B cell (primary cell): Measurements from ENCODE around the gene ZSWIM4. TPM values are rescaled to one million over a fixed set of nuclear protein-coding genes. Genes with fewer than 3 reads are reported as not detected.

ENCODE experiments used
- ATAC-seq: fragments of 200-7000 bp; cut with Tn5 transposase; one replicate; pipeline ENCODE4 v1.10.0; 2021; ENCODE audit warnings: low read depth, mild to moderate bottlenecking, moderate number of reproducible peaks, moderate library complexity
- CTCF ChIA-PET: fragments of 350-600 bp; sonication (Branson Sonifier 250); formaldehyde crosslinking; loops from one replicate; lab custom pipeline; 2021; ENCODE audit warnings: antibody characterized with exemption, inconsistent platforms; lab: Charles Lee
- POLR2A ChIA-PET: fragments of 350-600 bp; sonication (Branson Sonifier 250); formaldehyde crosslinking; loops from one replicate; lab custom pipeline; 2021; ENCODE audit warnings: antibody characterized with exemption; lab: Charles Lee
- DNase-seq: peaks from one replicate; pipeline ENCODE4 v3.0.0; 2013
- H2AFZ ChIP-seq: 2 replicates; pipeline ENCODE4 v1.6.1; 2012; ENCODE audit warnings: mild to moderate bottlenecking, low read depth, low read length; ENCODE audit not compliant: insufficient read depth, poor library complexity, severe bottlenecking
- H3K27ac ChIP-seq, 2 donors: 1 replicate in 1 of 2; 2 replicates in 1 of 2; pipeline ENCODE4 v1.5.1; 2012 to 2013; ENCODE audit warnings: low read length in 2 of 2, mild to moderate bottlenecking in 2 of 2, moderate library complexity in 1 of 2
- H3K27me3 ChIP-seq, 4 experiments: fragments of 200-600 bp in 1 of 4; sonication (generic) in 1 of 4; replicated peaks in 1 of 4; 1 replicate in 2 of 4; 2 replicates in 2 of 4; pipeline versions ENCODE4 v1.6.1 to v1.7.0; 2013 to 2016; ENCODE audit warnings: low read length in 3 of 4, mild to moderate bottlenecking in 2 of 4, mixed read lengths in 1 of 4, moderate library complexity in 1 of 4; ENCODE audit not compliant: insufficient read depth in 4 of 4, control insufficient read depth in 3 of 4; ENCODE audit errors: control extremely low read depth in 1 of 4
- H3K36me3 ChIP-seq, 2 experiments: replicated peaks in 1 of 2; 1 replicate in 1 of 2; 2 replicates in 1 of 2; pipeline versions ENCODE4 v1.6.1 to v1.7.1; 2013; ENCODE audit warnings: low read length in 1 of 2; ENCODE audit not compliant: insufficient read depth in 2 of 2, control insufficient read depth in 1 of 2; ENCODE audit errors: control extremely low read depth in 1 of 2, extremely low read depth in 1 of 2
- H3K4me1 ChIP-seq, 2 donors: fragments of 200-600 bp in 1 of 2; sonication (generic) in 1 of 2; 1 replicate in 1 of 2; 2 replicates in 1 of 2; pipeline versions ENCODE4 v1.5.1 to v1.6.1; 2013 to 2017; ENCODE audit warnings: low read length in 2 of 2; ENCODE audit not compliant: control insufficient read depth in 2 of 2, insufficient read depth in 2 of 2
- H3K4me2 ChIP-seq: replicated peaks from 2 replicates; pipeline ENCODE3; 2012; ENCODE audit warnings: mild to moderate bottlenecking, low read depth, low read length; ENCODE audit not compliant: poor library complexity, severe bottlenecking
- H3K4me3 ChIP-seq, 5 experiments: fragments of 200-600 bp in 1 of 5; sonication (generic) in 1 of 5; 1 replicate in 3 of 5; 2 replicates in 2 of 5; pipeline versions ENCODE4 v1.5.1 to v1.7.0; 2011 to 2016; ENCODE audit warnings: low read length in 4 of 5, mild to moderate bottlenecking in 4 of 5, low read depth in 2 of 5, control low read depth in 1 of 5, moderate library complexity in 1 of 5; ENCODE audit not compliant: insufficient read depth in 1 of 5; ENCODE audit errors: control extremely low read depth in 1 of 5, extremely low read depth in 1 of 5
- H3K79me2 ChIP-seq: fragments of 200-600 bp; sonication (generic); one replicate; pipeline ENCODE4 v1.6.0; 2016; ENCODE audit warnings: low read length; ENCODE audit not compliant: control insufficient read depth, insufficient read depth
- H3K9ac ChIP-seq: fragments of 200-600 bp; sonication (generic); 2 replicates; pipeline ENCODE4 v1.6.1; 2017; ENCODE audit warnings: mild to moderate bottlenecking, low read length, moderate library complexity
- H3K9me3 ChIP-seq, 3 donors: one replicate each; pipeline versions ENCODE4 v1.6.1 to v1.7.1; 2013; ENCODE audit warnings: low read length in 2 of 3; ENCODE audit not compliant: control insufficient read depth in 2 of 3, insufficient read depth in 1 of 3; ENCODE audit errors: control extremely low read depth in 1 of 3
- H4K20me1 ChIP-seq: 2 replicates; pipeline ENCODE4 v1.6.0; 2012; ENCODE audit warnings: mild to moderate bottlenecking, low read length; ENCODE audit not compliant: insufficient read depth, control insufficient read depth, poor library complexity, severe bottlenecking
- H3K27ac Mint-ChIP-seq: one replicate; pipeline ENCODE4 v1.8.0; 2021; ENCODE audit warnings: mixed read lengths
- H3K27me3 Mint-ChIP-seq: one replicate; pipeline ENCODE4 v1.8.0; 2021; ENCODE audit warnings: mixed read lengths
- H3K4me1 Mint-ChIP-seq: one replicate; pipeline ENCODE4 v1.8.0; 2021; ENCODE audit warnings: mixed read lengths
- H3K4me3 Mint-ChIP-seq: one replicate; pipeline ENCODE4 v1.8.0; 2021; ENCODE audit warnings: mixed read lengths
- H3K9me3 Mint-ChIP-seq: one replicate; pipeline ENCODE4 v1.8.0; 2022; ENCODE audit warnings: mixed read lengths; ENCODE audit not compliant: insufficient read depth
- CTCF ChIP-seq: fragments of 200-600 bp; IDR thresholded peaks from one replicate; pipeline ENCODE4 v1.8.0; 2022; ENCODE audit warnings: antibody characterized with exemption, mild to moderate bottlenecking
- EZH2 ChIP-seq: IDR thresholded peaks from 2 replicates; pipeline ENCODE4 v1.6.1; 2012; ENCODE audit warnings: borderline replicate concordance, low read depth, mild to moderate bottlenecking, moderate library complexity, low read length; ENCODE audit not compliant: insufficient read depth, poor library complexity, severe bottlenecking
- WGBS: methylation state at CpG from one replicate; pipeline ENCODE4 v1.1.5; 2013; ENCODE audit warnings: missing lambda C conversion rate; ENCODE audit not compliant: insufficient coverage; 5-methylcytosine and 5-hydroxymethylcytosine counted together
- intact Hi-C: fragments of 100-400 bp; cut with micrococcal nuclease; formaldehyde crosslinking; loops from one replicate; pipeline ENCODE4 v1.10.0; 2022
- polyA plus RNA-seq: library from polyadenylated mRNA; depleted of rRNA; stranded (reverse); fragments of >200 nt; gene quantifications from 2 replicates; pipeline ENCODE4 v1.2.3, GENCODE V29; 2012
- total RNA-seq, 2 donors: library from RNA; stranded (reverse); fragments of 120-200 nt in 1 of 2; gene quantifications; 1 replicate in 1 of 2; 2 replicates in 1 of 2; pipeline versions ENCODE4 v1.2.3 to v1.2.4, GENCODE V29; 2013 to 2022

The ZSWIM4 gene
- total and polyA plus RNA-seq, 2 donors (not counting 1 experiment from before 2014, with no cell fraction given) = 2.6 to 10.6 TPM

- Histone ChIP-seq H3K4me2 (peak overlapping the region; percentile 79), H3K4me3 (peak overlapping the region in 3 of 5 experiments; percentile 15 to 28 (median 27)), H3K79me2 (peaks cover 16% of the 10 kb centered on the region), H3K9me3 (no peaks in the 10 kb centered on the region), H3K4me1 (peaks cover 62 to 69% of the 10 kb centered on the region in 2 donors), H3K9ac (peak overlapping the region; percentile 49), H3K36me3 (no peaks in the 10 kb centered on the region), H3K27me3 (no peaks in the 10 kb centered on the region), H2AFZ (peak overlapping the region; percentile 2), H4K20me1 (no peaks in the 10 kb centered on the region), H3K27ac (peak overlapping the region; percentile 92 to 95)
- 14% methylated on average over 17 of the region's 21 CpGs for WGBS
- CTCF ChIA-PET = interaction anchor here (0.5 to 4.7 kb wide), 12 partner anchors 11 to 686 kb away, joined by 3 to 40 read pairs (median 4); partner anchors contain the start of gene ZSWIM4
- DNase-seq = peak; percentile 69
- intact Hi-C loops = loop anchor here (1.0 to 5.0 kb wide), 3 partner anchors 26 to 1044 kb away; partner anchors contain the start of genes JUNB and ZSWIM4
- Mint-ChIP-seq H3K4me1 (peaks cover 61% of the 10 kb centered on the region), H3K27ac (peak overlapping the region; percentile 96), H3K9me3 (no peaks in the 10 kb centered on the region), H3K27me3 (no peaks in the 10 kb centered on the region), H3K4me3 (peak overlapping the region; percentile 80)
- POLR2A ChIA-PET = interaction anchor here (0.5 to 4.0 kb wide), 12 partner anchors 10 to 876 kb away, joined by 3 to 45 read pairs (median 8); partner anchors contain the start of gene ZSWIM4
- TF ChIP-seq CTCF = no peak
- TF ChIP-seq EZH2 = no peak
- no peak for ATAC-seq
Measured at GRCh38 chr19:13835791-13836723, 40.8 kb downstream of the ZSWIM4 start.
